HFF-Myc (cell line): ENCODE measurements around the gene VCP.
A peak's percentile ranks its signal among the peaks of the same experiment; 100 is the strongest.

Experiments
- DNase-seq: peaks from one replicate; pipeline ENCODE4 v3.0.0-alpha.2; 2011; ENCODE audit warnings: low read depth; ENCODE audit errors: extremely low read depth
- H3K4me3 ChIP-seq: replicated peaks from 2 replicates; pipeline ENCODE4 v1.5.1; 2011; ENCODE audit warnings: low read depth, mild to moderate bottlenecking, control low read depth, low read length
- CTCF ChIP-seq: IDR thresholded peaks from 2 replicates; pipeline ENCODE4 v1.5.1; 2012; ENCODE audit warnings: mild to moderate bottlenecking, low read depth, low read length, control low read depth; ENCODE audit errors: missing control alignments

The VCP gene

GRCh38 chr9:35035851-35036701 lies 36.3 kb downstream of the VCP start:
- peak overlapping the region; percentile 23 for H3K4me3 ChIP-seq
- peak; percentile 26 for DNase-seq
- TF ChIP-seq CTCF: no peak

- H3K4me3 ChIP-seq: no peak overlapping the region
- no peak for DNase-seq
- no peak for TF ChIP-seq CTCF
Measured at GRCh38 chr9:35033101-35033500, 39.3 kb downstream of the VCP start.

- no peak for DNase-seq
- H3K4me3 ChIP-seq: no peak overlapping the region
- TF ChIP-seq CTCF: no peak
Measured at GRCh38 chr9:35029852-35030251, 42.6 kb downstream of the VCP start.

GRCh38 chr9:35029241-35029640 lies 43.2 kb downstream of the VCP start:
- no peak for TF ChIP-seq CTCF

GRCh38 chr9:35028341-35028740 lies 44.1 kb downstream of the VCP start:
- no peak overlapping the region for H3K4me3 ChIP-seq
- TF ChIP-seq CTCF: no peak
- DNase-seq: no peak

More at GRCh38 chr9:35029241-35029640, 43.2 kb downstream of the VCP start:
- H3K4me3 ChIP-seq: no peak overlapping the region
- DNase-seq: no peak

GRCh38 chr9:35027860-35028259 lies 44.6 kb downstream of the VCP start:
- H3K4me3 ChIP-seq: no peak overlapping the region
- no peak for TF ChIP-seq CTCF
- no peak for DNase-seq
